Measurements from ENCODE around the gene C1orf50. TPM values are rescaled to one million over a fixed set of nuclear protein-coding genes. Genes with fewer than 3 reads are reported as not detected.

The C1orf50 gene
- polyA plus RNA-seq, 3 donors = 10.1 to 15.1 (median 10.8) TPM

GRCh38 chr1:42820813-42821212 is 53.8 kb downstream of the C1orf50 start:
- DNase-seq (ENCODE audit: extremely low read depth in 1 of 11, low read depth in 9 of 11, low spot score in 4 of 11) = no peak

GRCh38 chr1:42821690-42822089 is 54.6 kb downstream of the C1orf50 start:
- no peak for DNase-seq (ENCODE audit: extremely low read depth in 1 of 11, low read depth in 9 of 11, low spot score in 4 of 11)

GRCh38 chr1:42822800-42823392 is 55.8 kb downstream of the C1orf50 start:
- peak in 3 of 11 donors; percentile 14 to 42 (median 27) for DNase-seq (ENCODE audit: extremely low read depth in 1 of 11, low read depth in 9 of 11, low spot score in 4 of 11)

- DNase-seq (ENCODE audit: extremely low read depth in 1 of 11, low read depth in 9 of 11, low spot score in 4 of 11) = no peak
These were observed 57.5 kb downstream of the C1orf50 start for GRCh38 chr1:42824481-42825035.

GRCh38 chr1:42825036-42825851 is 58.2 kb downstream of the C1orf50 start:
- DNase-seq (ENCODE audit: extremely low read depth in 1 of 11, low read depth in 9 of 11, low spot score in 4 of 11) = no peak

Other genes starting within 250 kb of the C1orf50 start
- gene PPIH, start 108.8 kb upstream of the C1orf50 start, polyA plus RNA-seq (ENCODE audit: insufficient read length in 3 of 3) = 10 to 100 TPM; 50.1 to 58.6 (median 54.9) TPM
- gene YBX1, start 84.8 kb upstream of the C1orf50 start, polyA plus RNA-seq (ENCODE audit: insufficient read length in 3 of 3) = 100 to 1,000 TPM; 579 to 686 (median 678) TPM
- gene CLDN19, start 27.0 kb upstream of the C1orf50 start, polyA plus RNA-seq (ENCODE audit: insufficient read length in 3 of 3) = 100 to 1,000 TPM in 1 of 3 donors, 10 to 100 TPM in 2; 72.7 to 109 (median 93.4) TPM
- 10 to 100 TPM; 67.2 to 78.4 (median 68.1) TPM for gene P3H1, start 221 bp upstream of the C1orf50 start, polyA plus RNA-seq (ENCODE audit: insufficient read length in 3 of 3)
- gene TMEM269, start 17.7 kb downstream of the C1orf50 start, polyA plus RNA-seq (ENCODE audit: insufficient read length in 3 of 3) = 1 to 10 TPM in 1 of 3 donors, under 1 TPM in 2; 0.80 to 1.1 (median 0.86) TPM
- gene ERMAP, start 49.9 kb downstream of the C1orf50 start, polyA plus RNA-seq (ENCODE audit: insufficient read length in 3 of 3) = 10 to 100 TPM; 19.2 to 22.0 (median 19.2) TPM
- 10 to 100 TPM; 55.1 to 72.2 (median 71.3) TPM for gene SVBP, start 50.1 kb downstream of the C1orf50 start, polyA plus RNA-seq (ENCODE audit: insufficient read length in 3 of 3)
- 10 to 100 TPM; 19.3 to 21.1 (median 21.1) TPM for gene ZNF691, start 79.4 kb downstream of the C1orf50 start, polyA plus RNA-seq (ENCODE audit: insufficient read length in 3 of 3)
- 10 to 100 TPM; 38.9 to 73.3 (median 42.7) TPM for gene SLC2A1, start 191.6 kb downstream of the C1orf50 start, polyA plus RNA-seq (ENCODE audit: insufficient read length in 3 of 3)

All from renal cortex interstitium (tissue), 11 donors.